ENCODE measurements around the gene SLC4A1. TPM values are rescaled to one million over a fixed set of nuclear protein-coding genes. Genes with fewer than 3 reads are reported as not detected.

Gene SLC4A1
- total RNA-seq, 2 experiments from 2014 or later: not detected

DNA sequence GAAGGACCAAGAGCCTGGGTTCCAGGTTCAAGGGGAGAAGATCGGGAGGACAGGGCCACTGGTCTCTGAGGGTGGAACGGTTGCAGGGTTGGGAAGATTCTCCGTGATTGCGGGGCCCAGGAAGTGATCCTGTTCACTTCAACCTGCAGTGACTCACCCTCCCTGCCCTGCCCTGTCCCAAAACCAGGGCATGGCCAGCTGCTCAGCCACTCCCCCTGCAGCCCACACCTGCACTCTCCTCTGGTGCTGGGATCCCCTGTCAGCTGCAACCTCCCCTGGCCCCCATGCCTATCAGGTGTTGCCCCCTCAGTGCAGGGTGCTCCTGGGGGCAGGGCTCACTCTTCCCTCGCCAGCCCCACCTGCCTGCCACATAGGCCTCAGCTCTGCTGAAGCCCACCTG lies 41.5 kb upstream of the SLC4A1 start:
- Mint-ChIP-seq H3K9me3 (no peaks in the 10 kb centered on the region), H3K36me3 (ENCODE audit: low read depth) (no peaks in the 10 kb centered on the region), H3K4me1 (ENCODE audit: low read depth) (peaks cover 19% of the 10 kb centered on the region), H3K4me3 (peak overlapping the region; percentile 14), H3K27me3 (ENCODE audit: low read depth) (peaks cover 26% of the 10 kb centered on the region), H3K27ac (no peak overlapping the region)
- DNase-seq: no peak
- intact Hi-C loops (cut with micrococcal nuclease): no loop called here
- CTCF ChIA-PET: interaction anchor here (1.3 to 2.5 kb wide), 2 partner anchors 36 to 99 kb away, joined by 4 to 7 read pairs; no protein-coding TSS in a partner anchor

DNA sequence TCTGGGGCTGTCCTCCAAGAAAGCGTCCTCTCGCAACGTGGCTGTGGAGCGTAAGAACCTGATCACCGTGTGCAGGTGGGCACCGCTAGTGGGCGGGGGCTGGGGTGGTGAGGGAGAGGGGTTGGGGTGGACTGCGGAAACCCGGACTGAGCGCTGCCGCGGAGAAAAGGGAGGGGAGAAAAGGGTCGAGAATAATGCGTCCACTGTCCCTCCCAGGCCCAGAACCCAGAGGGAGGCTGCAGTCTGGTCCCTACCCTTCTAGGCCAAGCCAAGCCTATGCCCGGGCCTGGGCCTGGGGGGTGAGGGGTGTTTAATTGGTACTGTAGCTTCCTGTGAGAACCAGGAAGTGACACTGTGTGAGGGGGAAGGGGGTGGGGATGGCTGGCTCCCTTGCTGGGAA lies 40.9 kb upstream of the SLC4A1 start:
- CTCF ChIA-PET: interaction anchor here (0.9 to 2.5 kb wide), 3 partner anchors 22 to 99 kb away, joined by 3 to 7 read pairs (median 4); no protein-coding TSS in a partner anchor
- no peaks in the 10 kb centered on the region for H3K36me3 Mint-ChIP-seq (ENCODE audit: low read depth)
- peak overlapping the region; percentile 21 for H3K4me3 Mint-ChIP-seq
- no peak overlapping the region for H3K27ac Mint-ChIP-seq
- H3K27me3 Mint-ChIP-seq (ENCODE audit: low read depth): peaks cover 20% of the 10 kb centered on the region
- no peak for DNase-seq
- H3K9me3 Mint-ChIP-seq: no peaks in the 10 kb centered on the region
- intact Hi-C loops (cut with micrococcal nuclease): no loop called here
- peaks cover 19% of the 10 kb centered on the region for H3K4me1 Mint-ChIP-seq (ENCODE audit: low read depth)

DNA sequence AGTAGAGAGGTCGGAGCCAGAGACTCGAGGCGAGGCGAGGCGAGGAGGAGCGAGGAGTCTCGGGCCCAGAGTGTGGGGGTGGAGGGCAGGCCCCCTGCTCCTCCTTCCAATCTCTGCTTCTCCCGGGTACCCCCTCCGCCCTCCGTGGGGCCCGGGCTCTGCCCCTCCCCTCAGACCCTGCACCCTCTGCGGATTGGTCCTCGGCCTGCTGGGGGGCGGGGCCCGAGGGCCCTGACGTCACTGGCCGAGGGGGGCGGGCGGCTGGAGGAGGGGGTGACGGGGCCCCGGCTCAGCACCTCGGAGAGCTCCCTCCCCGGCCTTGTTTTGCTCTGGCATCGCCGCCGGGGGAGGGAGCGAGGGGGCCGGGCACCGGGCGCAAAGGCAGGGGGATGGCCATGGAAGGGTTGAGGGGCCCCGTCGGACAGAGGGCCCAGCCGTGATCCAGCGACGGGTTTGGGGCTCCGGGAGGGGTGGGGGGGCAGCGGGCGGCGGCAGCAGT lies 40.4 kb upstream of the SLC4A1 start, which contains the start of gene RUNDC3A:
RUNDC3A (plus strand) TSS at position 282 of the 499 bp plus-strand sequence. CDS start 232 bp downstream, outside the sequence.
- peaks cover 19% of the 10 kb centered on the region for H3K4me1 Mint-ChIP-seq (ENCODE audit: low read depth)
- CTCF ChIA-PET: interaction anchor here (0.9 to 2.5 kb wide), 3 partner anchors 22 to 98 kb away, joined by 3 to 7 read pairs (median 4); no protein-coding TSS in a partner anchor
- DNase-seq: peak; percentile 84
- peaks cover 19% of the 10 kb centered on the region for H3K27me3 Mint-ChIP-seq (ENCODE audit: low read depth)
- no peaks in the 10 kb centered on the region for H3K9me3 Mint-ChIP-seq
- H3K4me3 Mint-ChIP-seq: peak within 1 kb of the TSS; percentile 21
- intact Hi-C loops (cut with micrococcal nuclease): no loop called here
- no peaks in the 10 kb centered on the region for H3K36me3 Mint-ChIP-seq (ENCODE audit: low read depth)
- no peak within 1 kb of the TSS for H3K27ac Mint-ChIP-seq

DNA sequence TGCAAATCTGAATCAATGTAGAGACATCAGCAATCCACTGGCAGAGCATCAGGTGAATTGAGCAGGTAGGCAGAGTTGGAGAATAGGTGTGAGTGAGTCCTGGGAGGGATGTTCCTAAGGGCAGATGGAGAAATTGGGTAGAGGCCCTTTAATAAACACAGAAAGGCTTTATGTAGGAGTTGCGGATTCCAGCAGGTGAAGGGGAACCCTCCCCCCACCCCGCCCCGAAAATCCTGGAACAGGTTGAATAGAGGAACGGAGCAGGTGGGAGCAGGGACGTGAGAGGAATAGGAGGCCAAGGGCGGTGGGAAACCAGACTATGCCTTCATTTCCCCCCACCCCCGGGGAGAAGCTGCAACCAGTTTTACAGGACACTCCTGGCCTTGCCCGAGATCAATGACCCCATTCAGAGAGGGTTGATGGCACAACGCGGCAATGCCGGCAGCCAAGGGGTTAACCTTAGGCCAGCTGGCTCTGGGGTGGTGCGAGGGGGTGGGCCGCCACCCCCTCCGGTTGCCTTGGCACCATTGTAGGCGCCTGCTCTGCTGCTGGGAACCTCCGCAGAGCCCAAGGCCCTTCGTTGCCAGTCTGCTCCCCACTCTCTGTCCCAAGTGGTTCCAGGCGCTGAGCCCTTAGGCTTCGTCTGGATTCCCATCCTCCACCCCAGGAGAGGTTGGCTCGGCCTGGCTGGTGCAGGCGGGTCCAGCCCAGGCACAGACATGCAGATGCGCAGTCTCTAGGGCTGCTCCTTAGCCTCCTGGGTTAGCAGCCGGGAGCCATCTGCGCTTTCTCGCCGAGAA lies 39.7 kb upstream of the SLC4A1 start:
- Mint-ChIP-seq H3K36me3 (ENCODE audit: low read depth) (no peaks in the 10 kb centered on the region), H3K4me1 (ENCODE audit: low read depth) (peaks cover 19% of the 10 kb centered on the region), H3K27me3 (ENCODE audit: low read depth) (peaks cover 17% of the 10 kb centered on the region), H3K9me3 (no peaks in the 10 kb centered on the region), H3K27ac (no peak overlapping the region), H3K4me3 (peak overlapping the region; percentile 15)
- no peak for DNase-seq
- intact Hi-C loops (cut with micrococcal nuclease): no loop called here
- CTCF ChIA-PET: interaction anchor here (2.5 kb wide), 1 partner anchor 98 kb away, joined by 7 read pairs; no protein-coding TSS in a partner anchor

DNA sequence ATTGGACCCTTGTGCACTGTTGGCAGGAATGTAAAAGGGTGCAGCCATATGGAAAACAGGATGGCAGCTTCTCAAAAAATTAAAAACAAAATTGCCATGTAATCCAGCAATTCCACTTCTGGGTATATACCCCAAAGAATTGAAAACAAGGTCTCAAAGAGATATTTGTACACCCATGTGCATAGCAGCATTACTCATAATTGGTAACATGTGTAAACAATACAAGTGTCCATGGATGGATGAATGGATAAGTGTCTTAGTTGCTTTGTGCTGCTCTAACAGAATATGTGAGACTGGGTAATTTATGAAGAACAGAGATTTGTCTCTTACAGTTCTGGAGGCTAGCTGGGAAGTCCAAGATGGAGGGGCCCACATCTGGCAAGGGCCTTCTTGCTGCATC lies 36.7 kb upstream of the SLC4A1 start:
- Mint-ChIP-seq H3K27ac (no peak overlapping the region), H3K27me3 (ENCODE audit: low read depth) (peaks cover 12% of the 10 kb centered on the region), H3K9me3 (no peaks in the 10 kb centered on the region), H3K4me3 (no peak overlapping the region), H3K36me3 (ENCODE audit: low read depth) (no peaks in the 10 kb centered on the region), H3K4me1 (ENCODE audit: low read depth) (peaks cover 14% of the 10 kb centered on the region)
- CTCF ChIA-PET: no interaction called here
- intact Hi-C loops (cut with micrococcal nuclease): no loop called here
- no peak for DNase-seq

DNA sequence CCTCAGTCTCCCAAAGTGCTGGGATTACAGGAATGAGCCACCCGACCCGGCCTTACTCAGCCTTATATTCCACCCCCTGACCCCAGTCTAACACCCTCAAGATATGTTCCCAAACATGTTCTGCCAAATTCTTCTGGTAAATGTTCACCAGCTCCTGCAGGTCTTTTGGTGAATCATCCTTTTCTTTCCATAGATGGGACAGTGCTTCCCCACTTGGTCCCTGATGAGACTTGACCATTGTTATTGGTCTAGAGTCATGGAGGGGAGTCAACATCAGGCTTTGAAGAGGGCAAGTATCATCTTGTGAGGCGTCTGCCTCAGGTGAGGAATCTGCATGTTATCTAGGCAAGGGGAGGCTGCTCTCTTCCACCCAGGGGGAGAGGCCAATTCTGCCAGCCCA lies 30.0 kb upstream of the SLC4A1 start:
- H3K9me3 Mint-ChIP-seq: no peaks in the 10 kb centered on the region
- DNase-seq: no peak
- no peaks in the 10 kb centered on the region for H3K36me3 Mint-ChIP-seq (ENCODE audit: low read depth)
- no peaks in the 10 kb centered on the region for H3K4me1 Mint-ChIP-seq (ENCODE audit: low read depth)
- intact Hi-C loops (cut with micrococcal nuclease): no loop called here
- CTCF ChIA-PET: no interaction called here
- H3K27ac Mint-ChIP-seq: no peak overlapping the region
- H3K4me3 Mint-ChIP-seq: no peak overlapping the region
- H3K27me3 Mint-ChIP-seq (ENCODE audit: low read depth): no peaks in the 10 kb centered on the region

DNA sequence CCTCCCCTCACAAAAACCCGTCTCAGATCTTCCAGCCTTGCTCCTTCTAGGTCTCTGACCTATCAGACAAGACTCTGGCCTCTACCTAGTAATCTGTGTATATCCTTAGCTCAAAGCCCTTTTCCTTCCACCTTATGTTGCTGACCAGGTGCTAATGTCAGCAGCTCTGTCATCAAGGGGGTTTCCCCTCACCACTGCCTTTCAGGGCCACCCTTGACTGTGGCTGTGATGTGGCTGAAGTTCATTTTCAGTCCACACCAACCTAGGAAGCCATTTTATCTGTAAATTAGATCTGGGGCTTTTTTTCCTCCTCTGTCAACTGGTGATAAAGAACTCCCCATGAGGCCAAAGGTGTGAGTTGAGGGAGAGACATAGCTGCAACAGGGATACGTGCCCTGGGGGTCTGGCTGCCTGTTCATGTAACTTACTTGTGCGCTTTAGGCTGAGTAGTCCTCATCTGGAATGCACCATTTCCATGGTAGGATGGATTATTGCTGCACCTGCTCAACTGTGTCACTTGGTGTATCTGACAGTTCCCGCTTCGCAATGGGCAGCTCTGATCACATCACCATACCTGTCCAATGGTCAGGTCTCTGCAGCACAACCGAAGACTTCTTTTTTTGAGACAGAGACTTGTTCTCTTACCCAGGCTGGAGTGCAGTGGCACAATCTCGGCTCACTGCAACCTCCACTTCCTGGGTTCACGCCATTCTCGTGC lies 25.7 kb upstream of the SLC4A1 start:
- Mint-ChIP-seq H3K9me3 (no peaks in the 10 kb centered on the region), H3K27me3 (ENCODE audit: low read depth) (no peaks in the 10 kb centered on the region), H3K27ac (no peak overlapping the region), H3K4me3 (no peak overlapping the region), H3K36me3 (ENCODE audit: low read depth) (no peaks in the 10 kb centered on the region), H3K4me1 (ENCODE audit: low read depth) (no peaks in the 10 kb centered on the region)
- CTCF ChIA-PET: interaction anchor here (0.7 kb wide), 1 partner anchor 77 kb away, joined by 3 read pairs; no protein-coding TSS in a partner anchor
- DNase-seq: no peak
- intact Hi-C loops (cut with micrococcal nuclease): no loop called here

DNA sequence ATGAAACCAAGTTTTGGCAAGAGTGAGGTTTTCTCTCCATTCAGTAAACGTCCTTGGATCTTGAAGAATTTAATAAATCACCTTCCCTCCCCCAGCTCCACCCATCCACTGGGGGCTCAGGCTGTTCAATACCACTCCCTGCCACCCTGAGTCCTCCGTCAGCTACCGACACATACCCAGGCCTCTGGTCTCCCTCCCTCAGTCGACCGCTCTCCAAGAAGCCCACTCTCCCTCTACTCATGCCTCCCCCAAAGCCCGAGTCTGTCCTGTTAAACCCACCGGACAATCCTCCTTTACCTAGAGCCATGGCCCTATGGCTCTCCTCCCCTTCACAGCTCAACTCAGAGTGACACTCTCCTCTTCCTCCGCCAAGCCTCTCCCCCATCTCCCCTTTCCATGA lies 19.7 kb upstream of the SLC4A1 start:
- no peaks in the 10 kb centered on the region for H3K36me3 Mint-ChIP-seq (ENCODE audit: low read depth)
- H3K9me3 Mint-ChIP-seq: no peaks in the 10 kb centered on the region
- intact Hi-C loops (cut with micrococcal nuclease): no loop called here
- H3K4me1 Mint-ChIP-seq (ENCODE audit: low read depth): no peaks in the 10 kb centered on the region
- no peaks in the 10 kb centered on the region for H3K27me3 Mint-ChIP-seq (ENCODE audit: low read depth)
- CTCF ChIA-PET: interaction anchor here (0.6 to 0.7 kb wide), 2 partner anchors 12 to 44 kb away, joined by 3 read pairs; no protein-coding TSS in a partner anchor
- no peak overlapping the region for H3K27ac Mint-ChIP-seq
- no peak overlapping the region for H3K4me3 Mint-ChIP-seq
- no peak for DNase-seq

DNA sequence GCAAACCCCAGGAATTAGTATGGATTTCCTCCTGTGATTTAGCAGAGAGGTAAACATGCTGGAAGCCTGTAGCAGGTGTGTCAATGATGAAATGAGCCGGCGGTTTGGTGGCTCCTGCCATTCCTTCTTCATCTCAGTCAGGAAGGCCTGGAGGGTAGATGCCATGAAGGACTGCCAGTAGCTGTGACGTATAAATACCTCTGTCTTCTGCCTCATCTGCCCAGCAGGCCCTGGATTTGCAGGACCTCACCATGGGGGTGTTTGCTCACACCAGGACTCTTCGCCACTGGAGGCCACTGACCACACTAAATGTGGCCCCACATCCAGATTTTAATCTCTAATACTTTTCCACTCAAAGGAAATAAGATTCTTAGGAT lies 16.1 kb upstream of the SLC4A1 start:
- Mint-ChIP-seq H3K27me3 (ENCODE audit: low read depth) (no peaks in the 10 kb centered on the region), H3K4me1 (ENCODE audit: low read depth) (peaks cover 8% of the 10 kb centered on the region), H3K36me3 (ENCODE audit: low read depth) (no peaks in the 10 kb centered on the region), H3K27ac (no peak overlapping the region), H3K4me3 (no peak overlapping the region), H3K9me3 (no peaks in the 10 kb centered on the region)
- no peak for DNase-seq
- intact Hi-C loops (cut with micrococcal nuclease): no loop called here
- CTCF ChIA-PET: no interaction called here

DNA sequence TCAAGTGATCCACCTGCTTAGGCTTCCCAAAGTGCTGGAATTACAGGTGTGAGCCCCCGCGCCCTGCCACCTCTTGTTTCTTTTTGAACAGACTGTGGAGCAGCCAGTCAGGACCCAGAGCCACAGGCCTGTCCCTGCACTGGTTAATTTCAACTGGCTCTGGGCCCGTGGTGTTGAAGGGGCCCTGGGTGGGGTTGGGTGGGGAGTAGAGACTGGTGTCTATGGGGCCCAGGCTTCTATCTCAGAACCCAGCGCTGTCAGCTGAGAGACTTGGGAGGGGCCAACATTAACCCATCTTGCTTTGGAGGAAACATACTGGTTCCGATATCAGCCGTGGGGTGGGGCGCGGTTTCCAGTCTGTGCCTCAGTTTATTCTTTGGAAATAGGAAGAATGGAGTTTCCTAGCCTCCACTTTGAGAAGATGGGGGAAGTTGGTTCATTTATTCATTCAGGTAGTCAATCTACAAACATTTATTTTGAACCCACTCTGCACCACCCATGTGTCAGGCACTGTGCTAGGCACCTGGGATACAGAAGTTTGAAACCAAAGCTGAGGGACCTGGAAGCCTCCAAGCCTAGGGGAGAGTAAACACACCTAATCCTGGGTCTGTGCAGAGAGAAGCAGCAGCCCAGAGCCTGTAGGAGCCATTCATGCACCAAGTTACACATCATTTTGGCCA lies 15.5 kb upstream of the SLC4A1 start:
- Mint-ChIP-seq H3K4me3 (no peak overlapping the region), H3K4me1 (ENCODE audit: low read depth) (peaks cover 8% of the 10 kb centered on the region)
- CTCF ChIA-PET: no interaction called here

DNA sequence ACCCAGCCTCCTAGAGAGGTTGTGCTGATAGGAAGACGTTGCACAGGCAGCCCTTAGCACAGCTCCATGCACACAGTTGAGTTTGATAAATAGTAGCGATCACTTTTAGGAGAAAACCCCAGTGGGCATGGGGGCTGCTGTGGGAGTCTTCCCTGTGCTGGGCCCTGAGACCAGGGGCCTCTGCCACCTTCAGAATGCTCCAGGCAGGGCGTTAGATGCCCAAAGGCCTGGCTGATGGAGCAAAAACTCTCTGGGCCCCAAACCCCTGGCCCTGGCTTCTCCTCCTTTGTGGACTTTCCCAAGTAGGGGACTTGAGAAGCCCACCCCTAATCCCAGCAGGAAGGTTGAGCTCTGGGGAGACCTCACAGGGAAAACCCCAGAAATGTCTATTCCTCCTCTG lies 14.3 kb upstream of the SLC4A1 start:
- CTCF ChIA-PET: no interaction called here
- intact Hi-C loops (cut with micrococcal nuclease): no loop called here
- peaks cover 8% of the 10 kb centered on the region for H3K4me1 Mint-ChIP-seq (ENCODE audit: low read depth)
- no peaks in the 10 kb centered on the region for H3K36me3 Mint-ChIP-seq (ENCODE audit: low read depth)
- no peak overlapping the region for H3K4me3 Mint-ChIP-seq
- no peaks in the 10 kb centered on the region for H3K27me3 Mint-ChIP-seq (ENCODE audit: low read depth)
- H3K9me3 Mint-ChIP-seq: no peaks in the 10 kb centered on the region
- no peak for DNase-seq
- no peak overlapping the region for H3K27ac Mint-ChIP-seq

More for the DNA sequence above, 15.5 kb upstream of the SLC4A1 start:
- Mint-ChIP-seq H3K27me3 (ENCODE audit: low read depth) (no peaks in the 10 kb centered on the region), H3K9me3 (no peaks in the 10 kb centered on the region), H3K36me3 (ENCODE audit: low read depth) (no peaks in the 10 kb centered on the region), H3K27ac (no peak overlapping the region)
- intact Hi-C loops (cut with micrococcal nuclease): no loop called here
- no peak for DNase-seq

DNA sequence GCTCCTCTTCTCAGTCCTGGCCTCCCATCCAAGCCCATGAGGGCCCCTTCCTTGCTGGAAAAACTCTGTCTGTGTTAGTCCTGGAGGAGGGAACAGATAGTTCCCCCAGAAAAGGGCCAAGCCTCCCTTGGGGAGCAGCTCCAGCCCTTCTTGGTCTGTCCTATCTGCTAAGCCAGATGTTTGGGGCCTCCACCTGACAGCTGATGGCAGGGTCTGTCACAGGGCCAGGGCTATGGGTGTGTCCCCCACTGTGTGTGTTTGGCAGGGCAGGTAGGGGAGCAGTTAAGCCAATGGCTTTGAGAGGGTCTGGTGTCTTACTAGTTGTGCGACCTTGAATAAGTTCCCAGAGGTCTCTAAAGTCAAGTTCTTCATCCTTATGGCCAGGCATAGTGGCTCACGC lies 13.6 kb upstream of the SLC4A1 start:
- intact Hi-C loops (cut with micrococcal nuclease): no loop called here
- H3K27me3 Mint-ChIP-seq (ENCODE audit: low read depth): no peaks in the 10 kb centered on the region
- no peak for DNase-seq
- peaks cover 8% of the 10 kb centered on the region for H3K4me1 Mint-ChIP-seq (ENCODE audit: low read depth)
- H3K36me3 Mint-ChIP-seq (ENCODE audit: low read depth): no peaks in the 10 kb centered on the region
- no peaks in the 10 kb centered on the region for H3K9me3 Mint-ChIP-seq
- H3K27ac Mint-ChIP-seq: no peak overlapping the region
- CTCF ChIA-PET: interaction anchor here (1.0 kb wide), 2 partner anchors 72 to 94 kb away, joined by 3 to 4 read pairs; no protein-coding TSS in a partner anchor
- H3K4me3 Mint-ChIP-seq: no peak overlapping the region

Measured in activated naive CD4-positive, alpha-beta T cell treated with anti-CD3 and anti-CD28 coated beads for 36 hours (primary cell).